Skeletal muscle tissue (tissue), 1 donor: ENCODE measurements around the gene TTC6. TPM values are rescaled to one million over a fixed set of nuclear protein-coding genes. Genes with fewer than 3 reads are reported as not detected.

Source experiments
- total RNA-seq: library from RNA; depleted of rRNA; stranded (reverse); fragments of >200 nt; gene quantifications from one replicate; pipeline ENCODE4 v1.2.3, GENCODE V29; 2014

The TTC6 gene
- total RNA-seq, 1 donor from 2014 or later = 0.52 TPM

Other genes with a start within 250 kb of the TTC6 start
- not detected for gene FOXA1, start 380 bp upstream of the TTC6 start, total RNA-seq